A673 (cell line): ENCODE data around the gene SLC35A2.

Experiments used
- EZH2 ChIP-seq: fragments of 200-600 bp; sonication (generic); IDR thresholded peaks from 2 replicates; pipeline ENCODE4 v1.6.1; 2017; ENCODE audit warnings: borderline replicate concordance, low read depth, mild to moderate bottlenecking, mixed read lengths, antibody characterized with exemption, low read length; ENCODE audit not compliant: poor library complexity, severe bottlenecking
- TF ChIP-seq, protein P1 (sequence below): fragments of 300-800, 200-600 bp; sonication (generic); conservative IDR thresholded peaks from 2 replicates; pipeline ENCODE4 v1.5.1; 2017; ENCODE audit warnings: low read depth, mild to moderate bottlenecking, antibody characterized with exemption, low read length, moderate library complexity, mixed read lengths

DNA sequence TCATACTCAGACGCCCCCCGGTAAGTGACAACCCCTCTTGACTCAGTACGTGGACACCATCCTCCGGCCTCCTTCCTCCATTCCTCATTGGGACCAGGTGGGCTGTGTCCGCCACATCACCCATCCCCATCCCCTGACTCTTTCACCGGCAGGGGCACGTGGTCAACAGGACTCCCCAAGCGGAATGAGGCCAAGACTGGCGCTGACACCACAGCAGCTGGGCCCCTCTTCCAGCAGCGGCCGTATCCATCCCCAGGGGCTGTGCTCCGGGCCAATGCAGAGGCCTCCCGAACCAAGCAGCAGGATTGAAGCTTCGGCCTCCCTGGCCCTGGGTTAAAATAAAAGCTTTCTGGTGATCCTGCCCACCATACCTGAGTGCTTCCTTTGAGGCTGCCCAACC is 8.7 kb downstream of the SLC35A2 start:
- TF ChIP-seq, protein P1, sequence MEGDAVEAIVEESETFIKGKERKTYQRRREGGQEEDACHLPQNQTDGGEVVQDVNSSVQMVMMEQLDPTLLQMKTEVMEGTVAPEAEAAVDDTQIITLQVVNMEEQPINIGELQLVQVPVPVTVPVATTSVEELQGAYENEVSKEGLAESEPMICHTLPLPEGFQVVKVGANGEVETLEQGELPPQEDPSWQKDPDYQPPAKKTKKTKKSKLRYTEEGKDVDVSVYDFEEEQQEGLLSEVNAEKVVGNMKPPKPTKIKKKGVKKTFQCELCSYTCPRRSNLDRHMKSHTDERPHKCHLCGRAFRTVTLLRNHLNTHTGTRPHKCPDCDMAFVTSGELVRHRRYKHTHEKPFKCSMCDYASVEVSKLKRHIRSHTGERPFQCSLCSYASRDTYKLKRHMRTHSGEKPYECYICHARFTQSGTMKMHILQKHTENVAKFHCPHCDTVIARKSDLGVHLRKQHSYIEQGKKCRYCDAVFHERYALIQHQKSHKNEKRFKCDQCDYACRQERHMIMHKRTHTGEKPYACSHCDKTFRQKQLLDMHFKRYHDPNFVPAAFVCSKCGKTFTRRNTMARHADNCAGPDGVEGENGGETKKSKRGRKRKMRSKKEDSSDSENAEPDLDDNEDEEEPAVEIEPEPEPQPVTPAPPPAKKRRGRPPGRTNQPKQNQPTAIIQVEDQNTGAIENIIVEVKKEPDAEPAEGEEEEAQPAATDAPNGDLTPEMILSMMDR = no peak
- TF ChIP-seq EZH2 = no peak
